A549 (cell line): ENCODE results near the gene SART3. TPM values are rescaled to one million over a fixed set of nuclear protein-coding genes. Genes with fewer than 3 reads are reported as not detected.

Experiments used
- ATAC-seq, 2 experiments: fragments of 200-7000 bp in 1 of 2; fragments of >200 bp in 1 of 2; cut with Nextera tagmentation in 1 of 2; cut with Tn5 transposase in 1 of 2; 3 replicates each; pipeline versions ENCODE4 v1.8.0 to v1.9.1; 2018 to 2020; ENCODE audit warnings: mild to moderate bottlenecking in 1 of 2, moderate library complexity in 1 of 2
- CTCF ChIA-PET: fragments of 300-600 bp; sonication (Branson Sonifier 250); formaldehyde crosslinking; extraction: SDS; loops from one replicate; lab custom pipeline; 2021; ENCODE audit warnings: antibody characterized with exemption, inconsistent platforms; lab: Yijun Ruan, JAX
- POLR2A ChIA-PET: fragments of 350-600 bp; formaldehyde crosslinking; extraction: SDS; loops from one replicate; lab custom pipeline; 2021; ENCODE audit warnings: antibody characterized with exemption, inconsistent platforms; lab: Yijun Ruan, JAX
- DNase-seq, 2 experiments: peaks; one replicate each; pipeline versions ENCODE4 v3.0.0 to v3.0.0-alpha.2; 2011 to 2016; ENCODE audit warnings: low read depth in 1 of 2, low spot score in 1 of 2
- FAIRE-seq: peaks from 2 replicates; lab custom pipeline; 2011; peaks lifted over from hg19 to GRCh38; lab: Jason Lieb, UNC
- H3K27ac ChIP-seq, 2 experiments: fragments of >200 bp; sonication (Bioruptor Twin); formaldehyde crosslinking; 3 replicates each; pipeline ENCODE4 v1.5.1; 2016 to 2017
- H3K4me1 ChIP-seq: fragments of >200 bp; sonication (Bioruptor Twin); formaldehyde crosslinking; 3 replicates; pipeline ENCODE4 v1.6.1; 2016
- H3K4me2 ChIP-seq: fragments of >200 bp; sonication (Bioruptor Twin); formaldehyde crosslinking; 3 replicates; pipeline ENCODE4 v1.6.1; 2016
- H3K4me3 ChIP-seq: fragments of >200 bp; sonication (Bioruptor Twin); formaldehyde crosslinking; 3 replicates; pipeline ENCODE4 v1.5.1; 2016
- H3K9me3 ChIP-seq: fragments of >200 bp; sonication (Bioruptor Twin); formaldehyde crosslinking; 3 replicates; pipeline ENCODE4 v1.6.1; 2016
- BCL3 ChIP-seq: fragments of >200 bp; sonication (Bioruptor Twin); formaldehyde crosslinking; IDR thresholded peaks from 3 replicates; pipeline ENCODE4 v1.6.1; 2016
- CBX2 ChIP-seq: fragments of 200-600 bp; sonication (generic); IDR thresholded peaks from 2 replicates; pipeline ENCODE4 v1.6.1; 2016; ENCODE audit warnings: low read depth, mild to moderate bottlenecking, borderline replicate concordance
- CBX8 ChIP-seq: fragments of 200-600 bp; sonication (generic); IDR thresholded peaks from 2 replicates; pipeline ENCODE4 v1.6.1; 2016
- CEBPB ChIP-seq, 2 experiments: fragments of >200 bp in 1 of 2; sonication (Bioruptor Twin) in 1 of 2; formaldehyde crosslinking in 1 of 2; IDR thresholded peaks; 2 replicates each; pipeline ENCODE4 v1.6.1; 2012 to 2016
- CTCF ChIP-seq: fragments of >200 bp; sonication (Bioruptor Twin); formaldehyde crosslinking; IDR thresholded peaks from 3 replicates; pipeline ENCODE4 v1.5.1; 2016
- EHF ChIP-seq: fragments of 250-450 bp; sonication (Bioruptor Pico); IDR thresholded peaks from 2 replicates; pipeline ENCODE4 v1.5.0; 2020; ENCODE audit warnings: mild to moderate bottlenecking
- EP300 ChIP-seq, 2 experiments: fragments of >200 bp; sonication (Bioruptor Twin); formaldehyde crosslinking; IDR thresholded peaks; 2 replicates in 1 of 2; 3 replicates in 1 of 2; pipeline ENCODE4 v1.6.1; 2016 to 2017
- ESRRA ChIP-seq: fragments of 150-350 bp; IDR thresholded peaks from 2 replicates; pipeline ENCODE4 v1.6.1; 2014; ENCODE audit warnings: mild to moderate bottlenecking, low read length, borderline replicate concordance
- FOSL2 ChIP-seq, 2 experiments: fragments of 450-650 bp in 1 of 2; fragments of >200 bp in 1 of 2; sonication (Bioruptor Twin) in 1 of 2; formaldehyde crosslinking; IDR thresholded peaks; 2 replicates each; pipeline versions ENCODE4 v1.5.0 to v1.6.1; 2016 to 2020; ENCODE audit warnings: mild to moderate bottlenecking in 1 of 2, moderate library complexity in 1 of 2
- HOXA7 ChIP-seq: fragments of 250-450 bp; sonication (Bioruptor Pico); IDR thresholded peaks from 2 replicates; pipeline ENCODE4 v1.5.0; 2020; ENCODE audit warnings: mild to moderate bottlenecking, moderate library complexity
- KDM1A ChIP-seq: fragments of 200-600 bp; sonication (generic); IDR thresholded peaks from 2 replicates; pipeline ENCODE4 v1.6.1; 2016; ENCODE audit warnings: low read depth, mild to moderate bottlenecking
- KDM5A ChIP-seq: fragments of 200-600 bp; sonication (generic); IDR thresholded peaks from 2 replicates; pipeline ENCODE4 v1.6.1; 2016; ENCODE audit warnings: antibody characterized with exemption, mild to moderate bottlenecking
- MAFK ChIP-seq: fragments of 450-650 bp; IDR thresholded peaks from 2 replicates; pipeline ENCODE4 v1.6.1; 2014; ENCODE audit not compliant: partially characterized antibody
- MAZ ChIP-seq: fragments of 150-350 bp; IDR thresholded peaks from 2 replicates; pipeline ENCODE4 v1.6.1; 2014; ENCODE audit warnings: antibody characterized with exemption, low read depth, low read length, borderline replicate concordance
- MYC ChIP-seq: IDR thresholded peaks from 2 replicates; pipeline ENCODE4 v1.6.1; 2012; ENCODE audit warnings: mild to moderate bottlenecking, inconsistent platforms, low read length, improper control_type of control experiment, borderline replicate concordance
- PHF8 ChIP-seq: fragments of 200-600 bp; sonication (generic); IDR thresholded peaks from 2 replicates; pipeline ENCODE4 v1.6.1; 2016; ENCODE audit warnings: low read depth, mild to moderate bottlenecking, antibody characterized with exemption, moderate library complexity, borderline replicate concordance
- RAD21 ChIP-seq, 2 experiments: fragments of >200 bp in 1 of 2; sonication (Bioruptor Twin) in 1 of 2; formaldehyde crosslinking in 1 of 2; IDR thresholded peaks in 1 of 2; conservative IDR thresholded peaks in 1 of 2; 2 replicates in 1 of 2; 3 replicates in 1 of 2; pipeline ENCODE4 v1.6.1; 2012 to 2018; ENCODE audit warnings: inconsistent platforms in 1 of 2
- RFX5 ChIP-seq: fragments of 450-650 bp; IDR thresholded peaks from 2 replicates; pipeline ENCODE4 v1.7.1; 2014; ENCODE audit warnings: antibody characterized with exemption, mild to moderate bottlenecking, moderate library complexity
- RNF2 ChIP-seq: fragments of 200-600 bp; sonication (generic); IDR thresholded peaks from 2 replicates; pipeline ENCODE4 v1.6.1; 2016; ENCODE audit warnings: low read depth, mild to moderate bottlenecking, antibody characterized with exemption, moderate library complexity, borderline replicate concordance
- SMC3 ChIP-seq: fragments of >200 bp; sonication (Bioruptor Twin); formaldehyde crosslinking; IDR thresholded peaks from 3 replicates; pipeline ENCODE4 v1.6.1; 2018; ENCODE audit warnings: inconsistent platforms
- SREBF2 ChIP-seq: fragments of 450-650 bp; IDR thresholded peaks from 2 replicates; pipeline ENCODE4 v1.6.1; 2014; ENCODE audit warnings: mild to moderate bottlenecking, moderate library complexity
- ZC3H11A ChIP-seq: fragments of 450-650 bp; IDR thresholded peaks from 2 replicates; pipeline ENCODE4 v1.6.1; 2014; ENCODE audit warnings: antibody characterized with exemption, mild to moderate bottlenecking
- ZFP36 ChIP-seq: fragments of 450-650 bp; IDR thresholded peaks from 2 replicates; pipeline ENCODE4 v1.6.1; 2014; ENCODE audit warnings: borderline replicate concordance; ENCODE audit not compliant: partially characterized antibody
- ZNF302 ChIP-seq: fragments of 250-450 bp; sonication (Bioruptor Pico); IDR thresholded peaks from 2 replicates; pipeline ENCODE4 v1.9.0; 2021; ENCODE audit warnings: inconsistent platforms, mild to moderate bottlenecking, moderate library complexity
- WGBS: methylation state at CpG from one replicate; pipeline ENCODE4 v1.1.6; 2017; ENCODE audit errors: missing lambda C conversion rate; 5-methylcytosine and 5-hydroxymethylcytosine counted together
- polyA plus RNA-seq, 4 experiments: library from polyadenylated mRNA; depleted of rRNA in 3 of 4; stranded (reverse); fragments of >200 nt; fragmentation: RNase III in 1 of 4; extraction: RNeasy Plus Mini Kit Qiagen cat#74134 plus additional on column Dnase treatment in 1 of 4; gene quantifications; 2 replicates in 3 of 4; 3 replicates in 1 of 4; pipeline ENCODE4 v1.2.3, GENCODE V29; 2011 to 2017
- TF ChIP-seq, protein P1 (sequence below): fragments of >200 bp; sonication (Bioruptor Twin); formaldehyde crosslinking; IDR thresholded peaks from 2 replicates; pipeline ENCODE4 v1.6.1; 2016
- TF ChIP-seq, protein P2 (sequence below): fragments of 200-600 bp; sonication (generic); IDR thresholded peaks from 2 replicates; pipeline ENCODE4 v1.6.1; 2016; ENCODE audit warnings: antibody characterized with exemption, mild to moderate bottlenecking, moderate library complexity
- TF ChIP-seq, protein P3 (sequence below): IDR thresholded peaks from 2 replicates; pipeline ENCODE4 v1.6.1; 2012
- TF ChIP-seq, protein P4 (sequence below): fragments of 150-350 bp; IDR thresholded peaks from 2 replicates; pipeline ENCODE4 v1.6.1; 2014; ENCODE audit warnings: low read depth, mild to moderate bottlenecking, low read length

Gene SART3
- polyA plus RNA-seq, 2 of the 4 experiments (the other 2 are of a cell fraction) = 52.7 to 77.2 TPM

DNA sequence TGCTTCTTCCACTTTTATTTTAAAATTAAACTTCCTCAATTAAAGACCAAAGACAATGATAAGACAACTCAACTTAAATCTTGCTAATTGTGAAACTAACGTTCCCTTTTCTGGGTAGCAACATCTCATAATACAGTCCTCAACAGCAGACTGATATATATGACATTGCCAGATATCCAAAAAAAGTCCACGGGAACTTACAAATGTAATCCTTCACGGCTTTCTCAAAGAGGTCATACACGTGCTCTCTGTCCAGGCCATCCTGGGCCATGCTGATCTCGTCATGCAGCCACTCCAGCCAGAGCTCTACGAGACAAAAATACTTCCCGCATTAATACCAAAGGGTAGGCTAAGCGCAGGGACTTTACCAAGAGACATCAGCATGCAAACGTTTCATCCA is 13.3 kb downstream of the SART3 start:
- Histone ChIP-seq H3K9me3 (no peaks in the 10 kb centered on the region), H3K4me3 (no peak overlapping the region), H3K4me2 (no peak overlapping the region), H3K27ac (no peak overlapping the region), H3K4me1 (no peaks in the 10 kb centered on the region)
- no peak for DNase-seq
- no peak for FAIRE-seq
- ChIA-PET CTCF (interaction anchor here (2.2 to 3.0 kb wide), 2 partner anchors 12 to 70 kb away, joined by 10 to 12 read pairs; no protein-coding TSS in a partner anchor), POLR2A (no interaction called here)
- ATAC-seq = no peak
- 90% methylated on average over 9 of the region's 9 CpGs for WGBS
- TF ChIP-seq FOSL2 (IDR thresholded peaks at IDR 0.05) (no peak), FOSL2 (CRISPR knock-in tag; IDR thresholded peaks at IDR 0.05) (no peak), KDM5A (no peak), CBX8 (no peak), RNF2 (no peak), MAZ (no peak), RAD21 (conservative IDR thresholded peaks at IDR 0.05 in 1 of 2, IDR thresholded peaks at IDR 0.05 in 1 of 2) (no peak), BCL3 (no peak), PHF8 (no peak), RFX5 (no peak), ZC3H11A (no peak), HOXA7 (CRISPR knock-in tag) (no peak), SMC3 (no peak), ESRRA (no peak), SREBF2 (no peak)
- TF ChIP-seq, protein P1, sequence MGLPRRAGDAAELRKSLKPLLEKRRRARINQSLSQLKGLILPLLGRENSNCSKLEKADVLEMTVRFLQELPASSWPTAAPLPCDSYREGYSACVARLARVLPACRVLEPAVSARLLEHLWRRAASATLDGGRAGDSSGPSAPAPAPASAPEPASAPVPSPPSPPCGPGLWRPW = no peak
- TF ChIP-seq, protein P2, sequence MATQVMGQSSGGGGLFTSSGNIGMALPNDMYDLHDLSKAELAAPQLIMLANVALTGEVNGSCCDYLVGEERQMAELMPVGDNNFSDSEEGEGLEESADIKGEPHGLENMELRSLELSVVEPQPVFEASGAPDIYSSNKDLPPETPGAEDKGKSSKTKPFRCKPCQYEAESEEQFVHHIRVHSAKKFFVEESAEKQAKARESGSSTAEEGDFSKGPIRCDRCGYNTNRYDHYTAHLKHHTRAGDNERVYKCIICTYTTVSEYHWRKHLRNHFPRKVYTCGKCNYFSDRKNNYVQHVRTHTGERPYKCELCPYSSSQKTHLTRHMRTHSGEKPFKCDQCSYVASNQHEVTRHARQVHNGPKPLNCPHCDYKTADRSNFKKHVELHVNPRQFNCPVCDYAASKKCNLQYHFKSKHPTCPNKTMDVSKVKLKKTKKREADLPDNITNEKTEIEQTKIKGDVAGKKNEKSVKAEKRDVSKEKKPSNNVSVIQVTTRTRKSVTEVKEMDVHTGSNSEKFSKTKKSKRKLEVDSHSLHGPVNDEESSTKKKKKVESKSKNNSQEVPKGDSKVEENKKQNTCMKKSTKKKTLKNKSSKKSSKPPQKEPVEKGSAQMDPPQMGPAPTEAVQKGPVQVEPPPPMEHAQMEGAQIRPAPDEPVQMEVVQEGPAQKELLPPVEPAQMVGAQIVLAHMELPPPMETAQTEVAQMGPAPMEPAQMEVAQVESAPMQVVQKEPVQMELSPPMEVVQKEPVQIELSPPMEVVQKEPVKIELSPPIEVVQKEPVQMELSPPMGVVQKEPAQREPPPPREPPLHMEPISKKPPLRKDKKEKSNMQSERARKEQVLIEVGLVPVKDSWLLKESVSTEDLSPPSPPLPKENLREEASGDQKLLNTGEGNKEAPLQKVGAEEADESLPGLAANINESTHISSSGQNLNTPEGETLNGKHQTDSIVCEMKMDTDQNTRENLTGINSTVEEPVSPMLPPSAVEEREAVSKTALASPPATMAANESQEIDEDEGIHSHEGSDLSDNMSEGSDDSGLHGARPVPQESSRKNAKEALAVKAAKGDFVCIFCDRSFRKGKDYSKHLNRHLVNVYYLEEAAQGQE = no peak

DNA sequence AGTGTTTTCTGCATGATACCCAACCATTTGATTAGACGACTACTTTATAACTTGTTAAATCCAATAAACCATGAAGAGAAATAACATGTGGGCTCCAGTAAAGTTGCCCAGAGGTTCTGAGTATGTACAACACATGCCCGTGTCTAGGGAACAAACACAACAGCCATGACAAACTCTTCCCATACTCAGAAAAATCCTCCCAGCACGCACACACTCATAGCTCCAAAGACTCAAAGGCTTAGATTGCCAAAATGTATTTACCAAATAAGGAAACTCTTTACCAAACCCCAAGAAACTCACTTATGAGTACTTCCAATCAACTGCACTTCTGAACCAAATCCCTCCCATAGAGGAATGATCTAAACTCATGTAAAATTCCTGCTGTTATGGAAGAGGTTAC is 17.3 kb downstream of the SART3 start:
- 84% methylated on average over 3 of the region's 3 CpGs for WGBS
- CTCF ChIA-PET = interaction anchor here (1.1 to 1.5 kb wide), 3 partner anchors 10 to 74 kb away, joined by 3 to 4 read pairs (median 3); no protein-coding TSS in a partner anchor
- POLR2A ChIA-PET = no interaction called here

More for the DNA sequence above, 17.3 kb downstream of the SART3 start:
- Histone ChIP-seq H3K4me1 (no peaks in the 10 kb centered on the region), H3K4me2 (no peak overlapping the region), H3K9me3 (no peaks in the 10 kb centered on the region), H3K4me3 (no peak overlapping the region), H3K27ac (no peak overlapping the region)
- no peak for FAIRE-seq
- TF ChIP-seq EHF (CRISPR knock-in tag) = no peak
- TF ChIP-seq MAFK = no peak
- no peak for TF ChIP-seq MYC
- TF ChIP-seq HOXA7 (CRISPR knock-in tag) = no peak
- TF ChIP-seq SREBF2 = no peak
- no peak for TF ChIP-seq ZNF302 (CRISPR knock-in tag)
- no peak for TF ChIP-seq CTCF
- no peak for TF ChIP-seq KDM5A
- TF ChIP-seq, protein P3, sequence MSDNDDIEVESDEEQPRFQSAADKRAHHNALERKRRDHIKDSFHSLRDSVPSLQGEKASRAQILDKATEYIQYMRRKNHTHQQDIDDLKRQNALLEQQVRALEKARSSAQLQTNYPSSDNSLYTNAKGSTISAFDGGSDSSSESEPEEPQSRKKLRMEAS = no peak
- no peak for TF ChIP-seq ZFP36
- no peak for TF ChIP-seq CEBPB (IDR thresholded peaks at IDR 0.05)
- no peak for TF ChIP-seq CBX2
- TF ChIP-seq EP300 (IDR thresholded peaks at IDR 0.05) = no peak
- TF ChIP-seq, protein P4, sequence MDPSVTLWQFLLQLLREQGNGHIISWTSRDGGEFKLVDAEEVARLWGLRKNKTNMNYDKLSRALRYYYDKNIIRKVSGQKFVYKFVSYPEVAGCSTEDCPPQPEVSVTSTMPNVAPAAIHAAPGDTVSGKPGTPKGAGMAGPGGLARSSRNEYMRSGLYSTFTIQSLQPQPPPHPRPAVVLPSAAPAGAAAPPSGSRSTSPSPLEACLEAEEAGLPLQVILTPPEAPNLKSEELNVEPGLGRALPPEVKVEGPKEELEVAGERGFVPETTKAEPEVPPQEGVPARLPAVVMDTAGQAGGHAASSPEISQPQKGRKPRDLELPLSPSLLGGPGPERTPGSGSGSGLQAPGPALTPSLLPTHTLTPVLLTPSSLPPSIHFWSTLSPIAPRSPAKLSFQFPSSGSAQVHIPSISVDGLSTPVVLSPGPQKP = no peak
- TF ChIP-seq KDM1A = no peak
- TF ChIP-seq RFX5 = no peak
- no peak for DNase-seq
- ATAC-seq = no peak
